HG03575 (cell line): ENCODE measurements around the gene INTS3.

ENCODE experiments used
- ATAC-seq: cut with Tn5 transposase; IDR thresholded peaks from one replicate; pipeline ENCODE4 v1.9.1; 2021; ENCODE audit not compliant: unreplicated experiment, insufficient number of reproducible peaks, low FRiP score; ENCODE audit errors: extremely low read depth

The INTS3 gene, protein sequence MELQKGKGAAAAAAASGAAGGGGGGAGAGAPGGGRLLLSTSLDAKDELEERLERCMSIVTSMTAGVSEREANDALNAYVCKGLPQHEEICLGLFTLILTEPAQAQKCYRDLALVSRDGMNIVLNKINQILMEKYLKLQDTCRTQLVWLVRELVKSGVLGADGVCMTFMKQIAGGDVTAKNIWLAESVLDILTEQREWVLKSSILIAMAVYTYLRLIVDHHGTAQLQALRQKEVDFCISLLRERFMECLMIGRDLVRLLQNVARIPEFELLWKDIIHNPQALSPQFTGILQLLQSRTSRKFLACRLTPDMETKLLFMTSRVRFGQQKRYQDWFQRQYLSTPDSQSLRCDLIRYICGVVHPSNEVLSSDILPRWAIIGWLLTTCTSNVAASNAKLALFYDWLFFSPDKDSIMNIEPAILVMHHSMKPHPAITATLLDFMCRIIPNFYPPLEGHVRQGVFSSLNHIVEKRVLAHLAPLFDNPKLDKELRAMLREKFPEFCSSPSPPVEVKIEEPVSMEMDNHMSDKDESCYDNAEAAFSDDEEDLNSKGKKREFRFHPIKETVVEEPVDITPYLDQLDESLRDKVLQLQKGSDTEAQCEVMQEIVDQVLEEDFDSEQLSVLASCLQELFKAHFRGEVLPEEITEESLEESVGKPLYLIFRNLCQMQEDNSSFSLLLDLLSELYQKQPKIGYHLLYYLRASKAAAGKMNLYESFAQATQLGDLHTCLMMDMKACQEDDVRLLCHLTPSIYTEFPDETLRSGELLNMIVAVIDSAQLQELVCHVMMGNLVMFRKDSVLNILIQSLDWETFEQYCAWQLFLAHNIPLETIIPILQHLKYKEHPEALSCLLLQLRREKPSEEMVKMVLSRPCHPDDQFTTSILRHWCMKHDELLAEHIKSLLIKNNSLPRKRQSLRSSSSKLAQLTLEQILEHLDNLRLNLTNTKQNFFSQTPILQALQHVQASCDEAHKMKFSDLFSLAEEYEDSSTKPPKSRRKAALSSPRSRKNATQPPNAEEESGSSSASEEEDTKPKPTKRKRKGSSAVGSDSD

DNA sequence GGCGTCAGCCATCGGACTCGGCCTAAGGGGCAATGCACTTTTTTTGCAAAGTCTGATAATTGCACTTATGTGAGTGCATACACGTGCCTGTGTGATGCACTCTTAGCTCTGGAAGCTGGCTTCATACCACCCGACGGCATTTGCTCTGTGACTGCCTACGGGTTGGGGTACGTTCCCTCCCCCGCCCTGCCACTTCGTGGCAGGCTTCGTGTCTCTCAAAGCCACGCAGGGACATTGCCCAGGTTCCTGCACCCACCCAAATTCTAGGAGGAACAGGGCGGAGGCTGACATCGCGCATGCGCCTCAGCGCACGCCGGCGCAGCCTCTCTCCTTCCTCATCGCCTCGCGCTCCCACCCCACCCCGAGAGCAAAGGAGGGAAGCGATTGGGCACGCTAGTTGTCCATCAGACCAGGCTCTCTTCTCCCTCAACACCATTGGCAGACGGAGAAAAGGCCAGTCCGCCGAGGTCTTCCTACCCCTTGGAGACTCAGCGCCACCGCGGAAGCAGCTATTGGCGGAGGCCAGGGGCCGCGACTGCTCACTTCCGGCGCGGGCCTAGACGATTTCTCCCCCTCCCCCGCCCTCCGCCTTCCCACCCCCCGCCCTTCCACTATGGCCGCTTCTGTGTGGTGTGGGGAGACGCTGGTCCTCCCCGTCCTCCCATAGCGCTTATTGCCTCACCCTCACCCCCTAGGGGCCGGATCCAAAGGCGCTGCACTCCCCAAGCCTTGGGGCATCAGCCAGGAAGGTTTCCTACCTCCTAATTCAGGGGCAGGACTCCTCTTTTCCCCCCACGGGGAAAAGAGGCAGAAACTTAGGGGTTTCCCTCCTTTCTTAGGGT, at the start of gene INTS3:
Gene INTS3, plus strand, starts transcription at position 588 of the 842 bp plus-strand sequence. CDS start 585 bp downstream, outside the sequence.
- ATAC-seq, result peak; percentile 54

DNA sequence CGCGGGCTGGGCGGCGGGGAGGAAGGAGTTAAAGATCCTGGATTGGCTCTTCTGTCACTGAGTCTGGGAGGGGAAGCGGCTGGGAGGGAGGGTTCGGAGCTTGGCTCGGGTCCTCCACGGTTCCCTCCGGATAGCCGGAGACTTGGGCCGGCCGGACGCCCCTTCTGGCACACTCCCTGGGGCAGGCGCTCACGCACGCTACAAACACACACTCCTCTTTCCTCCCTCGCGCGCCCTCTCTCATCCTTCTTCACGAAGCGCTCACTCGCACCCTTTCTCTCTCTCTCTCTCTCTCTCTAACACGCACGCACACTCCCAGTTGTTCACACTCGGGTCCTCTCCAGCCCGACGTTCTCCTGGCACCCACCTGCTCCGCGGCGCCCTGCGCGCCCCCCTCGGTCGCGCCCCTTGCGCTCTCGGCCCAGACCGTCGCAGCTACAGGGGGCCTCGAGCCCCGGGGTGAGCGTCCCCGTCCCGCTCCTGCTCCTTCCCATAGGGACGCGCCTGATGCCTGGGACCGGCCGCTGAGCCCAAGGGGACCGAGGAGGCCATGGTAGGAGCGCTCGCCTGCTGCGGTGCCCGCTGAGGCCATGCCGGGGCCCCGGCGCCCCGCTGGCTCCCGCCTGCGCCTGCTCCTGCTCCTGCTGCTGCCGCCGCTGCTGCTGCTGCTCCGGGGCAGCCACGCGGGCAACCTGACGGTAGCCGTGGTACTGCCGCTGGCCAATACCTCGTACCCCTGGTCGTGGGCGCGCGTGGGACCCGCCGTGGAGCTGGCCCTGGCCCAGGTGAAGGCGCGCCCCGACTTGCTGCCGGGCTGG, 49.1 kb upstream of the INTS3 start, which contains the start of gene NPR1:
Gene NPR1, plus strand, starts transcription at position 170 of the 818 bp plus-strand sequence. Its CDS starts 421 bp downstream, at position 591.
- no peak for ATAC-seq

DNA sequence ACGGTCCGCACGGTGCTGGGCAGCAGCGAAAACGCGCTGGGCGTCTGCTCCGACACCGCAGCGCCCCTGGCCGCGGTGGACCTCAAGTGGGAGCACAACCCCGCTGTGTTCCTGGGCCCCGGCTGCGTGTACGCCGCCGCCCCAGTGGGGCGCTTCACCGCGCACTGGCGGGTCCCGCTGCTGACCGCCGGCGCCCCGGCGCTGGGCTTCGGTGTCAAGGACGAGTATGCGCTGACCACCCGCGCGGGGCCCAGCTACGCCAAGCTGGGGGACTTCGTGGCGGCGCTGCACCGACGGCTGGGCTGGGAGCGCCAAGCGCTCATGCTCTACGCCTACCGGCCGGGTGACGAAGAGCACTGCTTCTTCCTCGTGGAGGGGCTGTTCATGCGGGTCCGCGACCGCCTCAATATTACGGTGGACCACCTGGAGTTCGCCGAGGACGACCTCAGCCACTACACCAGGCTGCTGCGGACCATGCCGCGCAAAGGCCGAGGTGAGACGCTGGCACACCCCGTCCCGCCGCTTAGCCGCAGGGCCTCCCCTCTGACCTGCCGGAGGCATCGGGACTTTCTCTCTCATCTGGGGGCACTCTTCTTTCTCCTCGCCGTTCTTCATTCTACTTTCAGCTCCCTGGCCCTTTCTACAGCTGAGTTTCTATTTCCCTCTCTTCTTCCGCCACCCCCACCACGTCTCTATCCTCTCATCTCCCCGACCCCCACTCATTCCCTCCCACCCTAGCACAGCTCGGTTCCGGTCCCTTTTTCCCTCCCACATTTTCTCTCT, 48.3 kb upstream of the INTS3 start:
- no peak for ATAC-seq

DNA sequence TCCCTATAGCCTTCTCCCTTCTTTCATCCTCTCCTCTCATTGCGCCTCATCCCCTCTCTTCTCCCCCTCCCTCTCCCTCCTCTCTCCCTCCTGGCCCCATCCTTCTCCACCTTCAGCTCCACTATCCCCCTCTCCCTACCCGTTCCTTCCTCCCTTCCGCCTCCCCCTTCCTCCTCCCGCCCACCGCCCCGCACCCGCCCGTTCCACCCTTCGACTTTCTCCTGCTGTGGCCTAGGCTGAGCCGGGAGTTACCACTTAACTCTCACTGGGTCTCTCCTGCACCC, 47.8 kb upstream of the INTS3 start:
- no peak for ATAC-seq

DNA sequence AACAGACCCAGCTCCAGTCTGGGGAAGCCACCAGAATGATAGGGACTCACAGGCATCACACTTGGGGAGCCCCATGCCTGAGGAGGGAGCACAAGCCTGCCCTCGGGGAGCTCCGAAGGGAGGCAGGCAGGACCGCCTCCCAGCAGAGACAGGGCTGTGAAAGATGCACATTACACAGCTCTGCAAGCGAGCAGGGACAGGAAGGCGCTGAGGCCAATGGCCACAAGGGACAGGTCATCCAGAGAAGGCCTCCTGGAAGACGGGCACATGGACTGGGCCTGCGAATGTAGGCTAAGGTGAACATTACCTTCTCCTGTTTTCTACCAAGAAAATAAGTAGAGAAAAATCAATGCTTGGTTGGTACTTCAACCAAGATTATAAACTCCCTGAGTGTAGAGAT, 45.1 kb upstream of the INTS3 start:
- ATAC-seq, result no peak

DNA sequence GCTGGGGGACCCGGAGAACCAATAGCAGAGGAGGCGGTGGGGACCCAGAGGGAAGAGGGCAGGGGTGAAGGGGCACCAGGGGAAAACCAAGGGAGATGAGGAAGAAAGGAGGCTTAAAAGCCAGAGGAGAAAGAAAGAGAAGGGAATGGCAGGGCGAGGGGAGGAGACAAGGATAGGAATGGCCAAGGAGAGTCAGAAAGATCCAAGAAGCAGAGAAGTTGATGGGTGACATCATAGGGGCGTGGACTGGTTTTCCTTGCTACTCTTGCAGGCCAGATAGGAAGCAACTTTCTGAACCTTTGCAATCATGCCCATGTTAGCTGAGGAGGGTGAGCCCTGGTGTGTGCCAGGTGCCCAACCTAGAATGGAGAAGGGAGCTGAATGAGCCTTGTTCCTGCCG, 44.0 kb upstream of the INTS3 start:
- ATAC-seq, result no peak

DNA sequence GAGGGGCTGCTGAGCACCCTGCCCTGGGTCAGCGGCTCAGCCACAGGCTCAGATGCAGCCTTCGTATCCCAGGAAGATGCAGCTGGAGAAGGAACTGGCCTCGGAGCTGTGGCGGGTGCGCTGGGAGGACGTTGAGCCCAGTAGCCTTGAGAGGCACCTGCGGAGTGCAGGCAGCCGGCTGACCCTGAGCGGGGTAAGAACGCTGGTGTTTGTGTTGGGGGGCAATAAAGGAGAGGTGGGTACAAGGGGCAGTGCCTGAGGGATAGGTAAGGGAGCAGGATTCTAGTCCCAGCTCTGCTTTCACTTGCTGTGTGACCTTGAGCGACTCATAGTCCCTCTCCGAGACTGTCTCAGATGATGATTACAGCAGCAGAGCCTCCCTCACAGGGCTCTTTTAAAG, 43.0 kb upstream of the INTS3 start:
- ATAC-seq, result no peak

DNA sequence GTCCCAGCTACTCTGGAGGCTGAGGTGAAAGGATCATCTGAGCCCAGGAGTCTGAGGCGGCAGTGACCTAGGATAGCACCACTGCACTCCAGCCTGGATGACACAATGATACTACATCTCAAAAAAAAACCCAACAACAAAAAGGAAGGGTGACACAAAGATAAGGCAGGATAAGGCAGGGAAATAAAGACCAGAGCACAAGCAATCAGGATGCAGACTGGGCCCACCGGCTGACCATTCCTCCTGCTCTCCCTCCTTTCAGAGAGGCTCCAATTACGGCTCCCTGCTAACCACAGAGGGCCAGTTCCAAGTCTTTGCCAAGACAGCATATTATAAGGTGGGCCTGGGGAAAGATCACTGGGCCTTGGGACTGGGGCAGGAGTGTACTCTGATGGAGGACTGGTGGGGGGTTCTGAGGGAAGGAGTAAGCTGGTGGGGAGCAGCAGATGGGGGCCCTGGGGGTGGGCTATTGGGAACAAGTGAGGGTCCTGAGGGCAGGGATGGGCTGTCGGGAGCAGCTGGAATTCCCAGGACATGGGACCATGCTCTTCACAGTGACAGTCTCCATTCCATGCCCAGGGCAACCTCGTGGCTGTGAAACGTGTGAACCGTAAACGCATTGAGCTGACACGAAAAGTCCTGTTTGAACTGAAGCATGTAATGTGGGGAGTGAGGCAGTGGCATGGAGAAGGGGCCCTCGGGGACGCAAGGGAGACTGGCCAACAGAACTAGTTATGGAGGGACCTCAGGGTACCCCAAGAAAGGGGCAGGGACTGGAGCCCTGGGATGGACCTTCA, 42.1 kb upstream of the INTS3 start:
- no peak for ATAC-seq

DNA sequence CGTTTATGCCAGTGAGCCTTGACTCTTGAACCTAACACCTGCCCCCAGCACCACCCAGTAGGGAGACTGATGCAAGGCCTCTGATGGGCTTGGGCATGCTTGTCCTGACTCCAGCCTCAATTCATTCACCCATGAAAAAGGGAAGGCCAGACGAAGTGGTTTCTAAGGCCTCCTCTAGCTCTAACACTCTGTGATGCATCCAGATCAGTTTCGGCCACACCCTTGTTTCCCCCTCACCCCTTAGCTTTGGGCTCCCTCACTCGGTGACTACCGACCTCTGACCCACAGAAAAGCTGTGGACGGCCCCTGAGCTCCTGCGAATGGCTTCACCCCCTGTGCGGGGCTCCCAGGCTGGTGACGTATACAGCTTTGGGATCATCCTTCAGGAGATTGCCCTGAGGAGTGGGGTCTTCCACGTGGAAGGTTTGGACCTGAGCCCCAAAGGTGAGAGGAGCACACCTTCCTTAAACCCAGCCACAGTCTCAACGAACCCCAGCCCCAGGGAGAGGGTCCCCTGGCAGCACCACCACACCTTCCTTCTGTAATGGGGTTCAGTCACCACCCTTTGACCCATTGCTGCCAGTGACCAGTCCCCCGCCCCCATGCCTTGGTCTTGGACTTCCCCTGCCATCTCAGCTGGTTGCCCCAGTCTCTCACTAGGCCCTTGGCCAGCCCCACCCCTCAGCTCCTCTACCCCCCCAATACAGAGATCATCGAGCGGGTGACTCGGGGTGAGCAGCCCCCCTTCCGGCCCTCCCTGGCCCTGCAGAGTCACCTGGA, 40.3 kb upstream of the INTS3 start:
- ATAC-seq, result no peak

DNA sequence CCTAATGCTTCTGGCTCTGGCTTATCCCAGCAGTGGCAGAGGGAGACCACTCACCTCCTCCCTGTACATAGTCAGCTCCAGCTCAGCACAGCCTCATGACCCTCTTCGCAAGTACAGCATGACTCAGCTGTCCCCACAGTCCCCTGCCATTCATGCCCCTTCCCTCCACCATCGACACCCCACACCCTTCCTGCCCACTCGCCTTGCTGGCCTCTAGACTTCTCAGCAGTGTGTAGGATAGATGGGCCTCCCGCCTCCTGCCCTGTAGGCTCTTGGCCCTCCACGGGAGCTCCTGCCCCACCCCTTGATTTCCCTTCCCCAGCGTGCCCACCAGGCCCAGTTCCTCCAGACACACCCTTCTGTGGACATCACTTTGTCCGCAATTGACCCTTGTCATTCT, 39.6 kb upstream of the INTS3 start:
- no peak for ATAC-seq

DNA sequence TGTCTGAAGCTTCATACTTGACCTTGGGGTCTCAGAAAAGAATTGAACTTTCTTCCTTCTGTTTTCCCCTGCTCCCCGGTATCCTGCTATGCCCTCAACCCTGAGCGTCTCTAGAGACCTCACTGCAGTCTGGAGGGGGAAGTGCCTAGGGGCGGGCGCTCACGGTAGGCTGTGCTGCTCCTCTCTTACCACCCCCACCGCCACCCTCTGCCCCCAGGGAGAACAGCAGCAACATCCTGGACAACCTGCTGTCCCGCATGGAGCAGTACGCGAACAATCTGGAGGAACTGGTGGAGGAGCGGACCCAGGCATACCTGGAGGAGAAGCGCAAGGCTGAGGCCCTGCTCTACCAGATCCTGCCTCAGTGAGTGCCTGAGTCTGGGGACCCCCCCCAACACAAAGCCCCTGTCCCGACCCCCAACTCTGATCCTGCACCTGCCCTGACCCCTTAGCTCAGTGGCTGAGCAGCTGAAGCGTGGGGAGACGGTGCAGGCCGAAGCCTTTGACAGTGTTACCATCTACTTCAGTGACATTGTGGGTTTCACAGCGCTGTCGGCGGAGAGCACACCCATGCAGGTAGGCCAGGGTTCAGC, 39.0 kb upstream of the INTS3 start:
- no peak for ATAC-seq

DNA sequence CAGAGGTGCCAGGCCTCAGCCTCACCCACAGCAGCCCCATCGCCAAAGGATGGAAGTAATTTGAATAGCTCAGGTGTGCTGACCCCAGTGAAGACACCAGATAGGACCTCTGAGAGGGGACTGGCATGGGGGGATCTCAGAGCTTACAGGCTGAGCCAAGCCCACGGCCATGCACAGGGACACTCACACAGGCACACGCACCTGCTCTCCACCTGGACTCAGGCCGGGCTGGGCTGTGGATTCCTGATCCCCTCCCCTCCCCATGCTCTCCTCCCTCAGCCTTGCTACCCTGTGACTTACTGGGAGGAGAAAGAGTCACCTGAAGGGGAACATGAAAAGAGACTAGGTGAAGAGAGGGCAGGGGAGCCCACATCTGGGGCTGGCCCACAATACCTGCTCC, 34.4 kb upstream of the INTS3 start:
- ATAC-seq, result no peak

DNA sequence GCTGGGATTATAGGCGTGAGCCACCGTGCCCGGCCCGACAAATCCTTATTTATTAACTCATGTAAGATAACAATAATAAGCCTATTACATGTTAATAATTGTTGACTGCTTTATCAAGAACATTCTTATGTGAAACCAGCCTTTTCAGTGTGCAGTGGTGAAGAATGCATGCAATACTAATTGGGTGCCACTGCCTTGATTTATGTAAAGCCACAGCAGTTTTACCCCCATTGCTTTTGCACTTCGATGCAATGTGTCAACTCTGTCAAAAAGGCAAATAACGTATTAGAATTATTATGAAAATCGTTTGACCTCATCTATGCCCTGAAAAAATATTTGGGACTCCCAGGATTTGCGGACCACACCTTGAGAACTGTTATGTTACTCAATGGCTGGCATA, 31.1 kb upstream of the INTS3 start:
- ATAC-seq, result no peak

DNA sequence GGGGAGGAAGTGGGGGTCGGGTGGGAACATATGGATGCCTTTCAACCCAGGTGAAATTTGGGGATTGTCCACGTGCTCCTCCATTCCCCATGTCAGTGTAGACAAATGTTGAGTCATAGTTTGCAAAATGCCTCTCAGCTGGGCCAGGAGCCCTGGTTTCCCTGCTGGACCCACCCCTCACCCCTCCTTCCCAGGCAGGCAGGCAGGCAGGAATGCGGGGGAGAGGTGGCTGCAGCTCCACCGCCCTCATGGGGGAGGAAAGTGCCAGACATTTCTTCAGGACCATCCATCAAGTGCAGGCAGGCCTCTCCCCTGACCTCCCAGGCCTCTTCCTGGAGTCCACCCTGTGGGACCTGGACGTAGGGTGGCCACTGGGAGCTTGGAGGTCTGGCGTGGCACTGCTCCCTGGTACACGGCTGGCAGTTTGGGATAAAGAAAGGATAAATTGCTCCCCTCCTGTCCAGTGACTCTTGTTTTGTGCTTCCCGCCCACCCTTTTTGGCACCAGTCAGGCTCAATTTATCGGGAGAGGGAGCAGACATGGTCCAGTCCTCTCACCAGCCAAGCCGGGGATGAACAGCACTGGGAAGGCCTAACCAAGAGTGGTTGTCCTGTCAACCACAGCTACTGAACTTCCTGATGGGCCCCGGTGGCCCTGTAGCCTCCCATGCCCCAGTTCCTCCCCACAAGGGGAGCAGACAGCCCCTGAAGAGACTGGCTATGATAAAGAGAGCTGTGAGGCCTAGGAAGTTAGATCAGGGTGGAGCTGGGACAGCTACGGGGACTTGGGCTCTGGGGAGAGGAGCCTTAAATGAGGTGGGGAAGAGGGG, 30.4 kb upstream of the INTS3 start:
- no peak for ATAC-seq
